NCI-H1048 (cell line): ENCODE measurements around the gene L3HYPDH.
"Not testable (repeated sequence)": the region's sequence is repeated elsewhere in the genome, so short reads cannot be mapped to it uniquely, and the experiment has no call there.

ENCODE experiments used
- DNase-seq: peaks from one replicate; lab custom pipeline; 2025; lab: John Stamatoyannopoulos, UW

The L3HYPDH gene

GRCh38 chr14:59478540-59478939, 5.7 kb downstream of the L3HYPDH start:
- no peak for DNase-seq

GRCh38 chr14:59475709-59476108, 8.5 kb downstream of the L3HYPDH start:
- no peak for DNase-seq

- DNase-seq = no peak
These were observed 10.0 kb downstream of the L3HYPDH start for GRCh38 chr14:59474172-59474571.

- no peak for DNase-seq
These were observed 18.7 kb downstream of the L3HYPDH start, which contains the start of gene GPR135 for GRCh38 chr14:59465316-59466135. Gene GPR135 (minus strand): TSS chr14:59465380. CDS start chr14:59465226, 154 bp downstream.

- no peak for DNase-seq
These were observed 19.5 kb downstream of the L3HYPDH start for GRCh38 chr14:59464486-59465315.

- no peak for DNase-seq
These were observed 20.3 kb downstream of the L3HYPDH start for GRCh38 chr14:59463787-59464485.

- DNase-seq = no peak
These were observed 22.3 kb downstream of the L3HYPDH start for GRCh38 chr14:59461891-59462290.

- DNase-seq = no peak
These were observed 23.8 kb downstream of the L3HYPDH start for GRCh38 chr14:59460378-59460777.

- no peak for DNase-seq
These were observed 25.7 kb downstream of the L3HYPDH start for GRCh38 chr14:59458486-59458885.

- DNase-seq = no peak
These were observed 28.8 kb downstream of the L3HYPDH start for GRCh38 chr14:59455411-59455810.

GRCh38 chr14:59454139-59454538, 30.1 kb downstream of the L3HYPDH start:
- no peak for DNase-seq

GRCh38 chr14:59451849-59452248, 32.4 kb downstream of the L3HYPDH start:
- DNase-seq = no peak

GRCh38 chr14:59450716-59451115, 33.5 kb downstream of the L3HYPDH start:
- no peak for DNase-seq

- DNase-seq = not testable (repeated sequence)
These were observed 35.5 kb downstream of the L3HYPDH start for GRCh38 chr14:59448673-59449072.

GRCh38 chr14:59439256-59439965, 44.8 kb downstream of the L3HYPDH start:
- no peak for DNase-seq

GRCh38 chr14:59438195-59438647, 46.0 kb downstream of the L3HYPDH start:
- DNase-seq = no peak

- DNase-seq = no peak
These were observed 48.2 kb downstream of the L3HYPDH start for GRCh38 chr14:59435987-59436386.

- no peak for DNase-seq
These were observed 49.1 kb downstream of the L3HYPDH start for GRCh38 chr14:59435101-59435500.

GRCh38 chr14:59429790-59430189, 54.4 kb downstream of the L3HYPDH start:
- no peak for DNase-seq

- no peak for DNase-seq
These were observed 55.6 kb downstream of the L3HYPDH start for GRCh38 chr14:59428581-59429012.
